ENCODE measurements around the gene ALS2. TPM values are rescaled to one million over a fixed set of nuclear protein-coding genes. Genes with fewer than 3 reads are reported as not detected.

ALS2 gene
- total and polyA plus RNA-seq, 2 of the 8 experiments (the other 6 are each of a cell fraction or from before 2014, with no cell fraction given), result 12.1 to 34.5 TPM

- peaks cover 3 to 88% of the 10 kb centered on the region in 2 experiments; a peak in 3 of 4 replicates for H3K79me2 ChIP-seq (ENCODE audit: control insufficient read depth in 1 of 2, insufficient read depth in 2 of 2, low read length in 2 of 2)
- no peak overlapping the region for H4K91ac ChIP-seq (replicated peaks; ENCODE audit: insufficient read length, low read length)
- TF ChIP-seq, protein P1, sequence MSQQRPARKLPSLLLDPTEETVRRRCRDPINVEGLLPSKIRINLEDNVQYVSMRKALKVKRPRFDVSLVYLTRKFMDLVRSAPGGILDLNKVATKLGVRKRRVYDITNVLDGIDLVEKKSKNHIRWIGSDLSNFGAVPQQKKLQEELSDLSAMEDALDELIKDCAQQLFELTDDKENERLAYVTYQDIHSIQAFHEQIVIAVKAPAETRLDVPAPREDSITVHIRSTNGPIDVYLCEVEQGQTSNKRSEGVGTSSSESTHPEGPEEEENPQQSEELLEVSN (IDR thresholded peaks at IDR 0.05), result no peak
- no peak for TF ChIP-seq SP1 (IDR thresholded peaks at IDR 0.05; ENCODE audit: low read depth, low read length)
- no peak for TF ChIP-seq TAF1 (IDR thresholded peaks at IDR 0.05; ENCODE audit: low read depth, low read length)
- TF ChIP-seq ATF2 (IDR thresholded peaks at IDR 0.05; ENCODE audit: low read length), result no peak
- TF ChIP-seq ZNF274 (IDR thresholded peaks at IDR 0.05; ENCODE audit: borderline replicate concordance, extremely low read depth, low read length), result no peak
- H3K23ac ChIP-seq (ENCODE audit: insufficient read length), result no peak overlapping the region
- H3K18ac ChIP-seq (ENCODE audit: extremely low read depth, low read length), result no peak overlapping the region
- no peaks in the 10 kb centered on the region; the same call in 1 of the 2 replicates for H3K79me1 ChIP-seq (ENCODE audit: low read depth, low read length)
- no peak overlapping the region for H2BK15ac ChIP-seq (ENCODE audit: low read length)
- H4K5ac ChIP-seq (ENCODE audit: insufficient read length, low read depth, low read length), result no peak overlapping the region
- H3K14ac ChIP-seq (ENCODE audit: insufficient read length), result no peak overlapping the region
- peaks cover 3 to 14% (median 5%) of the 10 kb centered on the region in 4 experiments; a peak in 5 of 7 replicates for H3K4me1 ChIP-seq (replicated peaks in 1 of 4; ENCODE audit: control insufficient read depth in 3 of 4, insufficient read depth in 4 of 4, low read length in 3 of 4)
- no peak overlapping the region for H3K4me3 ChIP-seq (ENCODE audit: extremely low read depth in 1 of 4, insufficient read depth in 2 of 4, low read depth in 3 of 4, low read length in 4 of 4)
- no peak overlapping the region for H3K4me2 ChIP-seq (ENCODE audit: insufficient read depth in 1 of 2, low read depth in 2 of 2, low read length in 2 of 2)
- H3K9ac ChIP-seq (replicated peaks in 1 of 4; ENCODE audit: extremely low read depth in 1 of 4, low read depth in 3 of 4, low read length in 3 of 4), result no peak overlapping the region
- DNase-seq (ENCODE audit: low read depth in 1 of 2, low spot score in 2 of 2) (no peak), FAIRE-seq (no peak)
- ChIA-PET POLR2A (ENCODE audit: partially characterized antibody) (no interaction called here), CTCF (ENCODE audit: partially characterized antibody) (interaction anchor here (1.2 kb wide), 1 partner anchor 19 kb away, joined by 3 read pairs; no protein-coding TSS in a partner anchor)
- H2BK20ac ChIP-seq (ENCODE audit: low read length), result no peak overlapping the region
- no peaks in the 10 kb centered on the region for H4K20me1 ChIP-seq (replicated peaks in 1 of 2; ENCODE audit: control insufficient read depth in 1 of 2, insufficient read depth in 2 of 2, low read length in 2 of 2)
- H4K8ac ChIP-seq (ENCODE audit: extremely low read depth, insufficient read depth, low read length), result no peak overlapping the region
- H3K9me3 ChIP-seq (ENCODE audit: insufficient read depth in 2 of 2, low read depth in 1 of 2, low read length in 1 of 2), result no peaks in the 10 kb centered on the region
- 84% methylated on average over 1 of the region's 1 CpG; no CpG with 5 or more reads in 1 of the 2 experiments for WGBS, 2 experiments (ENCODE audit: extremely low coverage in 1 of 2, insufficient coverage in 1 of 2, insufficient read length in 1 of 2, insufficient replicate concordance in 2 of 2, low coverage in 1 of 2, low lambda C conversion rate in 2 of 2, missing lambda C conversion rate in 1 of 2)
- no peak overlapping the region for H3K4ac ChIP-seq (replicated peaks; ENCODE audit: insufficient read length, low read depth, low read length)
- no peak overlapping the region for H2AK5ac ChIP-seq (ENCODE audit: low read depth, low read length)
- H2BK12ac ChIP-seq (ENCODE audit: low read depth, low read length), result no peak overlapping the region
- no peak overlapping the region for H3K27ac ChIP-seq (ENCODE audit: low read depth, low read length)
- no peak overlapping the region for H3K56ac ChIP-seq (replicated peaks; ENCODE audit: insufficient read length, low read depth, low read length)
- H3K36me3 ChIP-seq (ENCODE audit: control insufficient read depth in 2 of 4, insufficient read depth in 4 of 4, low read length in 3 of 4), result no peaks in the 10 kb centered on the region
- H2BK120ac ChIP-seq (replicated peaks; ENCODE audit: low read depth, low read length), result no peak overlapping the region
- H3K27me3 ChIP-seq (replicated peaks in 1 of 4; ENCODE audit: control insufficient read depth in 3 of 4, extremely low read depth in 1 of 4, insufficient read depth in 3 of 4, low read length in 3 of 4), result no peaks in the 10 kb centered on the region
- no peak overlapping the region for H2BK5ac ChIP-seq (ENCODE audit: low read depth, low read length)
- no peak overlapping the region for H2AFZ ChIP-seq (ENCODE audit: low read length)
- peaks cover 4% of the 10 kb centered on the region for H3K23me2 ChIP-seq (ENCODE audit: low read depth, low read length)
These were observed 5.4 kb downstream of the ALS2 start for GRCh38 chr2:201775326-201775725.

Measured in H1 (cell line).